ENCODE measurements around the gene IL7R.
"Not testable (repeated sequence)": the region's sequence is repeated elsewhere in the genome, so short reads cannot be mapped to it uniquely, and the experiment has no call there.

Gene IL7R

GRCh38 chr5:35826056-35826455 lies 30.6 kb upstream of the IL7R start:
- Histone ChIP-seq H3K9me3 (ENCODE audit: low read length) (no peaks in the 10 kb centered on the region), H3K27me3 (ENCODE audit: insufficient read depth, low read length) (peaks cover 2% of the 10 kb centered on the region), H3K4me1 (ENCODE audit: insufficient read depth, low read length) (no peaks in the 10 kb centered on the region), H3K4me3 (ENCODE audit: low read length) (no peak overlapping the region), H3K36me3 (ENCODE audit: insufficient read depth, low read length) (no peaks in the 10 kb centered on the region), H2AFZ (ENCODE audit: low read depth, low read length) (no peak overlapping the region)

- Histone ChIP-seq H3K27me3 (ENCODE audit: insufficient read depth, low read length) (peaks cover 2% of the 10 kb centered on the region), H2AFZ (ENCODE audit: low read depth, low read length) (no peak overlapping the region), H3K4me1 (ENCODE audit: insufficient read depth, low read length) (no peaks in the 10 kb centered on the region), H3K9me3 (ENCODE audit: low read length) (no peaks in the 10 kb centered on the region), H3K4me3 (ENCODE audit: low read length) (no peak overlapping the region), H3K36me3 (ENCODE audit: insufficient read depth, low read length) (no peaks in the 10 kb centered on the region)
These were observed 30.1 kb upstream of the IL7R start for GRCh38 chr5:35826554-35826953.

- Histone ChIP-seq H3K9me3 (ENCODE audit: low read length) (no peaks in the 10 kb centered on the region), H3K27me3 (ENCODE audit: insufficient read depth, low read length) (peaks cover 2% of the 10 kb centered on the region), H3K36me3 (ENCODE audit: insufficient read depth, low read length) (no peaks in the 10 kb centered on the region), H2AFZ (ENCODE audit: low read depth, low read length) (no peak overlapping the region), H3K4me3 (ENCODE audit: low read length) (no peak overlapping the region), H3K4me1 (ENCODE audit: insufficient read depth, low read length) (no peaks in the 10 kb centered on the region)
These were observed 28.6 kb upstream of the IL7R start for GRCh38 chr5:35828082-35828598.

DNA sequence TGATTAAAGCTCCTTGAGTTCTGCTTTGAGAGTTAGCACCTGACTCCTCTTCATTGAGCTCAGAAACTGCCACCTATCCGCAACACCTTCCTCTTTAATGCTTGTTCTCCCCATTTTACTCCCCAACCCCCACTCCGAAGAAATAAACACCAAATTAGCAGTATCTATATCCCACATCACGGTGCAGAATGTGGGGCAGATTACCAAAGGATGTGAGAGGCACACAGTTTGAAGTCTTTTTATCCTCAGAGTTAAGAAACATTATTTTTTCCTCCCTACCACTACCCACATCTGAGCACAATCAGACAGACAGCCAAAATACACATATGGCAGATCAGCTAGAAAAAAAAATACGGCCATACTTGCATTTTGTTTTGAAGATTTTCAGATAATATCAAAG lies 26.1 kb upstream of the IL7R start:
- H2AFZ ChIP-seq (ENCODE audit: low read depth, low read length) = no peak overlapping the region
- H3K4me1 ChIP-seq (ENCODE audit: insufficient read depth, low read length) = no peaks in the 10 kb centered on the region
- peaks cover 5% of the 10 kb centered on the region for H3K27me3 ChIP-seq (ENCODE audit: insufficient read depth, low read length)
- H3K36me3 ChIP-seq (ENCODE audit: insufficient read depth, low read length) = no peaks in the 10 kb centered on the region
- no peak overlapping the region for H3K4me3 ChIP-seq (ENCODE audit: low read length)
- H3K9me3 ChIP-seq (ENCODE audit: low read length) = no peaks in the 10 kb centered on the region

- H3K36me3 ChIP-seq (ENCODE audit: insufficient read depth, low read length) = no peaks in the 10 kb centered on the region
- H3K4me1 ChIP-seq (ENCODE audit: insufficient read depth, low read length) = no peaks in the 10 kb centered on the region
- no peak overlapping the region for H3K4me3 ChIP-seq (ENCODE audit: low read length)
- no peak overlapping the region for H2AFZ ChIP-seq (ENCODE audit: low read depth, low read length)
- H3K9me3 ChIP-seq (ENCODE audit: low read length) = no peaks in the 10 kb centered on the region
- peaks cover 5% of the 10 kb centered on the region for H3K27me3 ChIP-seq (ENCODE audit: insufficient read depth, low read length)
These were observed 23.9 kb upstream of the IL7R start for GRCh38 chr5:35832762-35833161.

GRCh38 chr5:35833224-35833623 lies 23.5 kb upstream of the IL7R start:
- Histone ChIP-seq H3K36me3 (ENCODE audit: insufficient read depth, low read length) (no peaks in the 10 kb centered on the region), H3K9me3 (ENCODE audit: low read length) (no peaks in the 10 kb centered on the region), H3K4me3 (ENCODE audit: low read length) (no peak overlapping the region), H3K4me1 (ENCODE audit: insufficient read depth, low read length) (no peaks in the 10 kb centered on the region), H3K27me3 (ENCODE audit: insufficient read depth, low read length) (peaks cover 3% of the 10 kb centered on the region), H2AFZ (ENCODE audit: low read depth, low read length) (no peak overlapping the region)

GRCh38 chr5:35835796-35836742 lies 20.6 kb upstream of the IL7R start:
- H3K27me3 ChIP-seq (ENCODE audit: insufficient read depth, low read length) = peaks cover 3% of the 10 kb centered on the region
- no peaks in the 10 kb centered on the region for H3K36me3 ChIP-seq (ENCODE audit: insufficient read depth, low read length)
- H3K9me3 ChIP-seq (ENCODE audit: low read length) = no peaks in the 10 kb centered on the region
- H3K4me3 ChIP-seq (ENCODE audit: low read length) = no peak overlapping the region
- H2AFZ ChIP-seq (ENCODE audit: low read depth, low read length) = no peak overlapping the region
- no peaks in the 10 kb centered on the region for H3K4me1 ChIP-seq (ENCODE audit: insufficient read depth, low read length)

DNA sequence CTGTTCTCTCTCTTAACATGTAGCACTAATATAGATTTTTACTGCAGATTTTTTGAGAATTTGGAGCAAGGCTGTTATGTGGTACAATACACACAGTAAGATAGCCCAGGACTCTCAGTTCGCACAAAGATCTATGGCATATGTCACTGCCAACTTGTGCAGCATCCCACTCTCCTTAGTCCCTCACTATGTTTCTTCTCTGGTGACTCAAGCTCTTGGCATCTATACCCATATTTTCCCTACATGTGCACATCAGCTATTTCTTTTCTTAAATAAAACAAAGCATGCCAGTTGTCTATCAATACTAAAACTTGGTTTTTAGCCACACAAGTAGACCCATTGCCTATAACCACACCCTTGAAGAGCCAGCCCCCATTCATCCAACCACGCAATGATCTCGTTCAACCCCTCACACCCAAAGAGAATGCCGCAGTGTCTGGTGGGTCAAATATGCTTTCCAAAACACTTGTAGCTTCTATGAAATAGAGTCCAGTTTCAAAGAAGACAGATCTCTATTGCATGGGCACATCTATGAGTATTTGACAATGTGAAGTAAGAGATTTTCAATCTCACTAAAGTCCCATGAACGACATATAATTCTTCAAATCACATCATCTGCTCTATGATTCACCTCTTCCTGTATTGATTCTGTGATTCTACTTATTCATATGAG lies 18.2 kb upstream of the IL7R start:
- Histone ChIP-seq H3K27me3 (ENCODE audit: insufficient read depth, low read length) (no peaks in the 10 kb centered on the region), H3K4me1 (ENCODE audit: insufficient read depth, low read length) (no peaks in the 10 kb centered on the region)

DNA sequence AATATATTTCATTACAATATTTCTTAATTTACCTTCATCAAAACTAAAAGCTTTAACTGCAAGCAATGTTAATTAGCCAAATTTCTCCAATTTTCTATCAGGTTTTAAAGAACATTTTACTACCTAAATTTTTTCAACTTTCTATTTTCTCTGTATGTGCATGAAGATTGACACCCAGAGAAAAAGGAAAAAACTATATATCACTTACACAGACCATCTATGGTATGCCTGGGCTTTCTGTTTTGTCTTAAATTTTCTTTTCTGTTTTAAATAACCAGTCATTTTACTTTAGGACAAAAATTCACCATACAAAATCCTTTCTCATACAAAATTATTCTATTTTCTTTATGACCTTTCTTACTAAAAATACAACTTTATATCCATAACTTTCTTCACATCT lies 13.8 kb upstream of the IL7R start:
- Histone ChIP-seq H3K4me3 (ENCODE audit: low read length) (no peak overlapping the region), H3K27me3 (ENCODE audit: insufficient read depth, low read length) (no peaks in the 10 kb centered on the region), H3K4me1 (ENCODE audit: insufficient read depth, low read length) (no peaks in the 10 kb centered on the region), H2AFZ (ENCODE audit: low read depth, low read length) (no peak overlapping the region), H3K9me3 (ENCODE audit: low read length) (peaks cover 2% of the 10 kb centered on the region), H3K36me3 (ENCODE audit: insufficient read depth, low read length) (no peaks in the 10 kb centered on the region)

More for the DNA sequence above, 18.2 kb upstream of the IL7R start:
- no peak overlapping the region for H2AFZ ChIP-seq (ENCODE audit: low read depth, low read length)
- H3K4me3 ChIP-seq (ENCODE audit: low read length) = no peak overlapping the region
- H3K9me3 ChIP-seq (ENCODE audit: low read length) = no peaks in the 10 kb centered on the region
- H3K36me3 ChIP-seq (ENCODE audit: insufficient read depth, low read length) = no peaks in the 10 kb centered on the region

DNA sequence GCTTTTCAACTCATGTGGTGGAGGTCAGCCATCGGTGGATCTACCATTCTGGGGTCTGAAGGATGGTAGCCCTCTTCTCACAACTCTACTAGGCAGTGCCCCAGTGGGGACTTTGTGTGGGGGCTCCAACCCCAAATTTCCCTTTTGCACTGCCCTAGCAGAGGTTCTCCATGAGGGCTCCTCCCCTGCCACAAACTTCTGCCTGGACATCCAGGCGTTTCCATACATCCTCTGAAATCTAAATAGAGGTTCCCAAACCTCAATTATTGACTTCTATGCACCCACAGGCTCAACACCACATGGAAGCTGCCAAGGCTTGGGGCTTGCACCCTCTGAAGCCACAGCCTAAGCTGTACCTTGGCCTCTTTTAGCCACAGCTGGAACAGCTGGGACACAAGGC lies 11.2 kb upstream of the IL7R start:
- H2AFZ ChIP-seq (ENCODE audit: low read depth, low read length); H3K4me3 ChIP-seq (ENCODE audit: low read length); H3K36me3 ChIP-seq (ENCODE audit: insufficient read depth, low read length); H3K4me1 ChIP-seq (ENCODE audit: insufficient read depth, low read length); H3K27me3 ChIP-seq (ENCODE audit: insufficient read depth, low read length); H3K9me3 ChIP-seq (ENCODE audit: low read length): not testable (repeated sequence)

DNA sequence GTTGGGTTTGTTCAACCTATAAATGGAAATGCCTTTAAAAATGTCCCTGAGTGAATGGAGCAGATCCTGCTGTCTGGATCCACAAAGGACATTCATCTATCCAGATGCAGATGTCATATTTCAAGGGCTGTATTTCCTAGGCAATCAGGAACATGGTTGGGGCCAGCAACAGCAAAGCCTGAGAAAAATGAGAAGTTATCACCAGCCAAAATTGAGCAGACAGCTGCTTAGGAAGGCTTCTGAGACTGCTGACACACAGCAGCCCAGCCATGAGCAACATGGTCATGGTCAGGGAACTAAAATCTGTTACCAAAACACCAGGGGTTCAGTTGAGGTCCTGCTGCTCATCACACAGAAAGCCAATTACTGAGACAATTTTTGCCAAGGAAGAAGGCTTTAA lies 9.2 kb upstream of the IL7R start:
- no peak overlapping the region for H3K4me3 ChIP-seq (ENCODE audit: low read length)
- H2AFZ ChIP-seq (ENCODE audit: low read depth, low read length) = no peak overlapping the region
- no peaks in the 10 kb centered on the region for H3K27me3 ChIP-seq (ENCODE audit: insufficient read depth, low read length)
- peaks cover 2% of the 10 kb centered on the region for H3K9me3 ChIP-seq (ENCODE audit: low read length)
- no peaks in the 10 kb centered on the region for H3K36me3 ChIP-seq (ENCODE audit: insufficient read depth, low read length)
- no peaks in the 10 kb centered on the region for H3K4me1 ChIP-seq (ENCODE audit: insufficient read depth, low read length)

DNA sequence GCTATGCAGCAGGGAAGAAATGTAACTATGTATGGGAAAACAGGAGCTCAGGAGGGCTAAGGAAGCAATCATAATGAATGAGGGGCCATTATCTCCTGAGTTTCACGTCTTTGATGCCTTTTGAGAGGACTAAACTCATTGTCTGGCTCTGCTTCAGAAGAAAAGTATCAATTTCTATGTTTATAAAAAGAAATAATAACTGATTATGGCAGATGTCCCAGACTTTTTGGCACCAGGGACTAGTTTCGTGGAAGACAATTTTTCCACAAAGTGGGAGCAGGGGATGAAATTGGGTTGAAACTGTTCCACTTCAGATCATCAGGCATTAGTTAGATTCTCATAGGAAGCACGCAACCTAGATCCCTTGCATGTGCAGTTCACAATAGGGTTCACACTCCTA lies 8.7 kb upstream of the IL7R start:
- H3K4me3 ChIP-seq (ENCODE audit: low read length) = no peak overlapping the region
- peaks cover 2% of the 10 kb centered on the region for H3K9me3 ChIP-seq (ENCODE audit: low read length)
- no peak overlapping the region for H2AFZ ChIP-seq (ENCODE audit: low read depth, low read length)
- H3K36me3 ChIP-seq (ENCODE audit: insufficient read depth, low read length) = no peaks in the 10 kb centered on the region
- H3K4me1 ChIP-seq (ENCODE audit: insufficient read depth, low read length) = no peaks in the 10 kb centered on the region
- no peaks in the 10 kb centered on the region for H3K27me3 ChIP-seq (ENCODE audit: insufficient read depth, low read length)

GRCh38 chr5:35849860-35850259 lies 6.8 kb upstream of the IL7R start:
- Histone ChIP-seq H3K36me3 (ENCODE audit: insufficient read depth, low read length) (no peaks in the 10 kb centered on the region), H2AFZ (ENCODE audit: low read depth, low read length) (no peak overlapping the region), H3K27me3 (ENCODE audit: insufficient read depth, low read length) (peaks cover 2% of the 10 kb centered on the region), H3K9me3 (ENCODE audit: low read length) (peaks cover 2% of the 10 kb centered on the region), H3K4me3 (ENCODE audit: low read length) (no peak overlapping the region), H3K4me1 (ENCODE audit: insufficient read depth, low read length) (no peaks in the 10 kb centered on the region)

All from neuron (in vitro differentiated cells).